Measurements from ENCODE around the gene APBA1. TPM values are rescaled to one million over a fixed set of nuclear protein-coding genes. Genes with fewer than 3 reads are reported as not detected.

APBA1 gene
- total and polyA plus RNA-seq, 5 donors from 2014 or later, result 0.20 TPM; not detected in 4

- Mint-ChIP-seq H3K27me3 (peaks cover 4% of the 10 kb centered on the region), H3K36me3 (no peaks in the 10 kb centered on the region)
- ATAC-seq (ENCODE audit: low read depth in 2 of 2), result no peak
Measured at GRCh38 chr9:69495296-69495695, 176.9 kb downstream of the APBA1 start.

GRCh38 chr9:69494763-69495162 is 177.4 kb downstream of the APBA1 start:
- H3K27ac Mint-ChIP-seq, result no peak overlapping the region
- Histone ChIP-seq H3K9me3 (ENCODE audit: control insufficient read depth in 2 of 2, low read length in 2 of 2) (no peaks in the 10 kb centered on the region), H3K4me3 (ENCODE audit: low read depth, low read length) (no peak overlapping the region), H3K36me3 (ENCODE audit: control insufficient read depth, insufficient read depth, low read length) (no peaks in the 10 kb centered on the region), H3K4me1 (ENCODE audit: control insufficient read depth, insufficient read depth, low read length, poor library complexity, severe bottlenecking) (no peaks in the 10 kb centered on the region), H3K27ac (ENCODE audit: insufficient read depth, low read length, poor library complexity, severe bottlenecking) (no peak overlapping the region), H3K27me3 (ENCODE audit: control insufficient read depth, insufficient read depth, low read length) (no peaks in the 10 kb centered on the region)
- H3K4me3 Mint-ChIP-seq, result no peak overlapping the region
- peaks cover 0 to 6% (median 0%) of the 10 kb centered on the region in 7 donors for H3K9me3 Mint-ChIP-seq
- no peak for ATAC-seq (ENCODE audit: low read depth in 2 of 2)
- DNase-seq, result no peak
- no peaks in the 10 kb centered on the region for H3K36me3 Mint-ChIP-seq
- peaks cover 0 to 2% (median 0%) of the 10 kb centered on the region in 4 donors for H3K4me1 Mint-ChIP-seq
- H3K27me3 Mint-ChIP-seq, result peaks cover 4% of the 10 kb centered on the region

More at GRCh38 chr9:69495296-69495695, 176.9 kb downstream of the APBA1 start:
- DNase-seq, result no peak
- peaks cover 0 to 2% (median 0%) of the 10 kb centered on the region in 4 donors for H3K4me1 Mint-ChIP-seq
- H3K4me1 ChIP-seq (ENCODE audit: control insufficient read depth, insufficient read depth, low read length, poor library complexity, severe bottlenecking), result no peaks in the 10 kb centered on the region
- no peak overlapping the region for H3K4me3 ChIP-seq (ENCODE audit: low read depth, low read length)
- H3K9me3 Mint-ChIP-seq, result peaks cover 0 to 6% (median 0%) of the 10 kb centered on the region in 7 donors
- H3K4me3 Mint-ChIP-seq, result no peak overlapping the region
- no peak overlapping the region for H3K27ac Mint-ChIP-seq
- no peaks in the 10 kb centered on the region for H3K36me3 ChIP-seq (ENCODE audit: control insufficient read depth, insufficient read depth, low read length)
- no peak overlapping the region for H3K27ac ChIP-seq (ENCODE audit: insufficient read depth, low read length, poor library complexity, severe bottlenecking)
- H3K9me3 ChIP-seq (ENCODE audit: control insufficient read depth in 2 of 2, low read length in 2 of 2), result no peaks in the 10 kb centered on the region
- H3K27me3 ChIP-seq (ENCODE audit: control insufficient read depth, insufficient read depth, low read length), result no peaks in the 10 kb centered on the region

DNA sequence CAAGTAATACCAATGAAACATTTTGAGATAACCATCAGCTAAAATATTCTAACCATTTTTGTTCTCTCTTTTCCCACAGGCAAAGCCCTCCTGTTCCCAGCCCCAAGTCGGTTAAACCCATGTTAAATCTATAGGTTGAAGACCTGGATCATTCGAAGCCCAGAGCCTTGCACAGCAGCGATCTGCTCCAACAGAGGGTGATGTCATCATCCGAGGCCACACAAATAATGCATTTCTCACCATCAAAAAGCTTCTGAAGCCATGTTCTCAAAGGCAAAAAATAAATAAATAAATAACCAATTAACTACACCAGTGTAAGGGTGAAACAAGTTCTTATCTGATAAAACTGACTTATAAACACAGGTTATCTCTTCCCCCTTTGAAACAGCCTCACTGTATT is 178.0 kb downstream of the APBA1 start:
- Histone ChIP-seq H3K4me3 (ENCODE audit: low read depth, low read length) (no peak overlapping the region), H3K27me3 (ENCODE audit: control insufficient read depth, insufficient read depth, low read length) (no peaks in the 10 kb centered on the region), H3K27ac (ENCODE audit: insufficient read depth, low read length, poor library complexity, severe bottlenecking) (no peak overlapping the region), H3K4me1 (ENCODE audit: control insufficient read depth, insufficient read depth, low read length, poor library complexity, severe bottlenecking) (no peaks in the 10 kb centered on the region), H3K9me3 (ENCODE audit: control insufficient read depth in 2 of 2, low read length in 2 of 2) (no peaks in the 10 kb centered on the region), H3K36me3 (ENCODE audit: control insufficient read depth, insufficient read depth, low read length) (no peaks in the 10 kb centered on the region)
- no peak overlapping the region for H3K27ac Mint-ChIP-seq
- H3K27me3 Mint-ChIP-seq, result peaks cover 4% of the 10 kb centered on the region
- no peak overlapping the region for H3K4me3 Mint-ChIP-seq
- ATAC-seq (ENCODE audit: low read depth in 2 of 2) (no peak), DNase-seq (no peak)
- peaks cover 0 to 6% (median 0%) of the 10 kb centered on the region in 7 donors for H3K9me3 Mint-ChIP-seq
- peaks cover 0 to 2% (median 0%) of the 10 kb centered on the region in 4 donors for H3K4me1 Mint-ChIP-seq
- no peaks in the 10 kb centered on the region for H3K36me3 Mint-ChIP-seq

GRCh38 chr9:69486498-69486897 is 185.7 kb downstream of the APBA1 start:
- no peak overlapping the region for H3K27ac ChIP-seq (ENCODE audit: insufficient read depth, low read length, poor library complexity, severe bottlenecking)

GRCh38 chr9:69485466-69485865 is 186.7 kb downstream of the APBA1 start:
- no peaks in the 10 kb centered on the region for H3K9me3 ChIP-seq (ENCODE audit: control insufficient read depth in 2 of 2, low read length in 2 of 2)
- no peak overlapping the region for H3K27ac ChIP-seq (ENCODE audit: insufficient read depth, low read length, poor library complexity, severe bottlenecking)
- H3K4me3 ChIP-seq (ENCODE audit: low read depth, low read length), result no peak overlapping the region
- no peaks in the 10 kb centered on the region for H3K27me3 ChIP-seq (ENCODE audit: control insufficient read depth, insufficient read depth, low read length)
- H3K36me3 ChIP-seq (ENCODE audit: control insufficient read depth, insufficient read depth, low read length), result no peaks in the 10 kb centered on the region
- no peaks in the 10 kb centered on the region for H3K4me1 ChIP-seq (ENCODE audit: control insufficient read depth, insufficient read depth, low read length, poor library complexity, severe bottlenecking)
- Mint-ChIP-seq H3K27ac (no peak overlapping the region), H3K27me3 (peaks cover 5% of the 10 kb centered on the region), H3K4me1 (no peaks in the 10 kb centered on the region), H3K9me3 (peaks cover 0 to 7% (median 0%) of the 10 kb centered on the region in 7 donors), H3K4me3 (no peak overlapping the region), H3K36me3 (no peaks in the 10 kb centered on the region)
- DNase-seq (no peak), ATAC-seq (ENCODE audit: low read depth in 2 of 2) (no peak)

More at GRCh38 chr9:69486498-69486897, 185.7 kb downstream of the APBA1 start:
- Mint-ChIP-seq H3K27me3 (peaks cover 5% of the 10 kb centered on the region), H3K4me3 (no peak overlapping the region), H3K36me3 (no peaks in the 10 kb centered on the region), H3K4me1 (no peaks in the 10 kb centered on the region), H3K9me3 (peaks cover 0 to 7% (median 0%) of the 10 kb centered on the region in 7 donors), H3K27ac (no peak overlapping the region)
- no peaks in the 10 kb centered on the region for H3K9me3 ChIP-seq (ENCODE audit: control insufficient read depth in 2 of 2, low read length in 2 of 2)
- H3K36me3 ChIP-seq (ENCODE audit: control insufficient read depth, insufficient read depth, low read length), result no peaks in the 10 kb centered on the region
- no peak for ATAC-seq (ENCODE audit: low read depth in 2 of 2)
- no peak for DNase-seq
- no peaks in the 10 kb centered on the region for H3K27me3 ChIP-seq (ENCODE audit: control insufficient read depth, insufficient read depth, low read length)
- H3K4me3 ChIP-seq (ENCODE audit: low read depth, low read length), result no peak overlapping the region
- no peaks in the 10 kb centered on the region for H3K4me1 ChIP-seq (ENCODE audit: control insufficient read depth, insufficient read depth, low read length, poor library complexity, severe bottlenecking)

GRCh38 chr9:69483886-69484422 is 188.2 kb downstream of the APBA1 start:
- ATAC-seq (ENCODE audit: low read depth in 2 of 2), result no peak
- peaks cover 5% of the 10 kb centered on the region for H3K27me3 Mint-ChIP-seq
- DNase-seq, result no peak
- H3K4me1 ChIP-seq (ENCODE audit: control insufficient read depth, insufficient read depth, low read length, poor library complexity, severe bottlenecking), result no peaks in the 10 kb centered on the region
- no peaks in the 10 kb centered on the region for H3K27me3 ChIP-seq (ENCODE audit: control insufficient read depth, insufficient read depth, low read length)
- H3K27ac Mint-ChIP-seq, result no peak overlapping the region
- no peak overlapping the region for H3K4me3 Mint-ChIP-seq
- no peak overlapping the region for H3K4me3 ChIP-seq (ENCODE audit: low read depth, low read length)
- no peaks in the 10 kb centered on the region for H3K36me3 ChIP-seq (ENCODE audit: control insufficient read depth, insufficient read depth, low read length)
- peaks cover 0 to 7% (median 0%) of the 10 kb centered on the region in 7 donors for H3K9me3 Mint-ChIP-seq
- no peak overlapping the region for H3K27ac ChIP-seq (ENCODE audit: insufficient read depth, low read length, poor library complexity, severe bottlenecking)
- H3K4me1 Mint-ChIP-seq, result no peaks in the 10 kb centered on the region
- no peaks in the 10 kb centered on the region for H3K36me3 Mint-ChIP-seq
- no peaks in the 10 kb centered on the region for H3K9me3 ChIP-seq (ENCODE audit: control insufficient read depth in 2 of 2, low read length in 2 of 2)

GRCh38 chr9:69476797-69477196 is 195.4 kb downstream of the APBA1 start:
- Mint-ChIP-seq H3K27me3 (no peaks in the 10 kb centered on the region), H3K4me1 (peaks cover 0 to 8% (median 0%) of the 10 kb centered on the region in 4 donors), H3K27ac (no peak overlapping the region), H3K9me3 (peaks cover 0 to 2% (median 0%) of the 10 kb centered on the region in 7 donors), H3K4me3 (no peak overlapping the region), H3K36me3 (no peaks in the 10 kb centered on the region)
- ATAC-seq (ENCODE audit: low read depth in 2 of 2), result no peak
- no peak overlapping the region for H3K27ac ChIP-seq (ENCODE audit: insufficient read depth, low read length, poor library complexity, severe bottlenecking)
- H3K36me3 ChIP-seq (ENCODE audit: control insufficient read depth, insufficient read depth, low read length), result no peaks in the 10 kb centered on the region
- no peaks in the 10 kb centered on the region for H3K9me3 ChIP-seq (ENCODE audit: control insufficient read depth in 2 of 2, low read length in 2 of 2)
- no peak for DNase-seq
- H3K4me3 ChIP-seq (ENCODE audit: low read depth, low read length), result no peak overlapping the region
- no peaks in the 10 kb centered on the region for H3K4me1 ChIP-seq (ENCODE audit: control insufficient read depth, insufficient read depth, low read length, poor library complexity, severe bottlenecking)
- peaks cover 6% of the 10 kb centered on the region for H3K27me3 ChIP-seq (ENCODE audit: control insufficient read depth, insufficient read depth, low read length)

DNA sequence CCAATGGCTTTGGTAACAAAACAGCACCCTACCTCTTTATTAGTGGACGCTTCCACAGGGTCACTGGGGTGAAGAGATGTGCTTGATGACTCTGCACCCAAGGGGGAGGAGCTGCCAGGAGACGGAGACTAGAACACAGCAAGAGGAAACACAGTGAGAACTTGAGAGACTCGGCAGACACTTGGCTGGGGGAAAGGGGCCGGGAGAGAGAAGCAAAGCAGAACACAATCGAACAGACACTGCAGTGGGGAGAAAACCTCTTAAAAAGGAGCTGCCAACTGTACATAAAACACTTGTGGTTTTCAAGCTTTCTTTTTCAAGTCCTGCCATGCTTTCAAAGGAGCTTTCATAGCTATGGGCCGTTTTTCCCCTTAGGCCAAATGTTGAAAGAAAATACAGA is 196.2 kb downstream of the APBA1 start:
- Mint-ChIP-seq H3K4me1 (peaks cover 0 to 8% (median 0%) of the 10 kb centered on the region in 4 donors), H3K4me3 (no peak overlapping the region), H3K9me3 (peaks cover 0 to 2% (median 0%) of the 10 kb centered on the region in 7 donors), H3K27me3 (no peaks in the 10 kb centered on the region), H3K36me3 (no peaks in the 10 kb centered on the region), H3K27ac (no peak overlapping the region)
- no peak overlapping the region for H3K27ac ChIP-seq (ENCODE audit: insufficient read depth, low read length, poor library complexity, severe bottlenecking)
- ATAC-seq (ENCODE audit: low read depth in 2 of 2), result no peak
- peak in 1 of 3 donors; percentile 19 for DNase-seq
- H3K27me3 ChIP-seq (ENCODE audit: control insufficient read depth, insufficient read depth, low read length), result peaks cover 6% of the 10 kb centered on the region
- H3K36me3 ChIP-seq (ENCODE audit: control insufficient read depth, insufficient read depth, low read length), result no peaks in the 10 kb centered on the region
- no peaks in the 10 kb centered on the region for H3K9me3 ChIP-seq (ENCODE audit: control insufficient read depth in 2 of 2, low read length in 2 of 2)
- no peak overlapping the region for H3K4me3 ChIP-seq (ENCODE audit: low read depth, low read length)
- H3K4me1 ChIP-seq (ENCODE audit: control insufficient read depth, insufficient read depth, low read length, poor library complexity, severe bottlenecking), result no peaks in the 10 kb centered on the region

Measured in CD4-positive, CD25-positive, alpha-beta regulatory T cell (primary cell).